ENCODE measurements around the gene RBBP8NL.

- no peak for TF ChIP-seq EP300 (IDR thresholded peaks at IDR 0.05; ENCODE audit: borderline replicate concordance)
- TF ChIP-seq NFIC (IDR thresholded peaks at IDR 0.05) = no peak
- TF ChIP-seq MAX (IDR thresholded peaks at IDR 0.05) = no peak
- TF ChIP-seq CEBPB (IDR thresholded peaks at IDR 0.05) = no peak
- no peak for TF ChIP-seq CREB1 (IDR thresholded peaks at IDR 0.05; ENCODE audit: low read depth)
Observed at GRCh38 chr20:62451156-62451767, 23.9 kb upstream of the RBBP8NL start.

Measured in Ishikawa (cell line).